ENCODE measurements around the gene FGG.

FGG gene

GRCh38 chr4:154603033-154603943 lies 9.2 kb downstream of the FGG start:
- Histone ChIP-seq H3K27me3 (ENCODE audit: control insufficient read depth in 3 of 3, insufficient read depth in 3 of 3, low read depth in 1 of 3, low read length in 3 of 3) (no peaks in the 10 kb centered on the region), H3K14ac (ENCODE audit: low read length) (no peak overlapping the region)

GRCh38 chr4:154602404-154603020 lies 9.9 kb downstream of the FGG start:
- H3K4me3 ChIP-seq (ENCODE audit: low read length in 2 of 2) = no peak overlapping the region
- H3K4me1 ChIP-seq (ENCODE audit: control insufficient read depth in 2 of 2, insufficient read depth in 1 of 2, low read depth in 1 of 2, low read length in 2 of 2) = no peaks in the 10 kb centered on the region
- H3K4ac ChIP-seq (ENCODE audit: low read length) = no peak overlapping the region
- no CpG with 5 or more reads among the region's 1 CpG for WGBS, 2 donors (ENCODE audit: extremely low coverage in 2 of 2, insufficient read length in 2 of 2, insufficient replicate concordance in 1 of 2)
- H3K9ac ChIP-seq (ENCODE audit: low read depth, low read length, poor library complexity) = no peak overlapping the region
- no peak overlapping the region for H2BK5ac ChIP-seq (ENCODE audit: low read length)
- no peak overlapping the region for H2BK15ac ChIP-seq (ENCODE audit: low read length)
- no peak overlapping the region for H3K14ac ChIP-seq (ENCODE audit: low read length)
- DNase-seq (ENCODE audit: low spot score) = no peak
- no peak overlapping the region for H2BK12ac ChIP-seq (ENCODE audit: low read length)
- H3K18ac ChIP-seq (ENCODE audit: low read length) = no peak overlapping the region
- H3K79me1 ChIP-seq (ENCODE audit: low read depth, low read length) = no peaks in the 10 kb centered on the region
- H2BK120ac ChIP-seq (ENCODE audit: low read depth, low read length) = no peak overlapping the region
- no peak overlapping the region for H2AK5ac ChIP-seq (ENCODE audit: low read depth, low read length)
- H3K9me3 ChIP-seq (replicated peaks in 1 of 2; ENCODE audit: control insufficient read depth in 2 of 2, insufficient read depth in 1 of 2, low read depth in 1 of 2, low read length in 2 of 2) = no peaks in the 10 kb centered on the region
- no peak overlapping the region for H4K91ac ChIP-seq (ENCODE audit: low read depth, low read length, poor library complexity)
- no peak overlapping the region for H3K23ac ChIP-seq (ENCODE audit: low read depth, low read length, poor library complexity)
- H2AFZ ChIP-seq (ENCODE audit: low read length) = no peak overlapping the region
- H4K8ac ChIP-seq (ENCODE audit: low read depth, low read length) = no peak overlapping the region
- H3K36me3 ChIP-seq (replicated peaks in 1 of 2; ENCODE audit: control insufficient read depth in 2 of 2, insufficient read depth in 2 of 2, low read length in 2 of 2) = no peaks in the 10 kb centered on the region
- H3K27ac ChIP-seq (replicated peaks; ENCODE audit: low read length) = no peak overlapping the region
- no peak overlapping the region for H3K4me2 ChIP-seq (ENCODE audit: insufficient read depth, low read length, poor library complexity, severe bottlenecking)
- no peaks in the 10 kb centered on the region for H3K27me3 ChIP-seq (ENCODE audit: control insufficient read depth in 3 of 3, insufficient read depth in 3 of 3, low read depth in 1 of 3, low read length in 3 of 3)

More at GRCh38 chr4:154603033-154603943, 9.2 kb downstream of the FGG start:
- H3K27ac ChIP-seq (replicated peaks; ENCODE audit: low read length) = no peak overlapping the region
- H2BK5ac ChIP-seq (ENCODE audit: low read length) = no peak overlapping the region
- H3K4me3 ChIP-seq (ENCODE audit: low read length in 2 of 2) = no peak overlapping the region
- WGBS, 2 donors (ENCODE audit: extremely low coverage in 2 of 2, insufficient read length in 2 of 2, insufficient replicate concordance in 1 of 2) = no CpG with 5 or more reads among the region's 6 CpGs
- no peaks in the 10 kb centered on the region for H3K79me1 ChIP-seq (ENCODE audit: low read depth, low read length)
- H4K91ac ChIP-seq (ENCODE audit: low read depth, low read length, poor library complexity) = no peak overlapping the region
- H2BK12ac ChIP-seq (ENCODE audit: low read length) = no peak overlapping the region
- no peak overlapping the region for H3K18ac ChIP-seq (ENCODE audit: low read length)
- H3K36me3 ChIP-seq (replicated peaks in 1 of 2; ENCODE audit: control insufficient read depth in 2 of 2, insufficient read depth in 2 of 2, low read length in 2 of 2) = no peaks in the 10 kb centered on the region
- H4K8ac ChIP-seq (ENCODE audit: low read depth, low read length) = no peak overlapping the region
- no peak overlapping the region for H3K23ac ChIP-seq (ENCODE audit: low read depth, low read length, poor library complexity)
- H2AFZ ChIP-seq (ENCODE audit: low read length) = no peak overlapping the region
- H3K9me3 ChIP-seq (replicated peaks in 1 of 2; ENCODE audit: control insufficient read depth in 2 of 2, insufficient read depth in 1 of 2, low read depth in 1 of 2, low read length in 2 of 2) = no peaks in the 10 kb centered on the region
- H3K4me2 ChIP-seq (ENCODE audit: insufficient read depth, low read length, poor library complexity, severe bottlenecking) = no peak overlapping the region
- no peaks in the 10 kb centered on the region for H3K4me1 ChIP-seq (ENCODE audit: control insufficient read depth in 2 of 2, insufficient read depth in 1 of 2, low read depth in 1 of 2, low read length in 2 of 2)
- no peak overlapping the region for H2BK15ac ChIP-seq (ENCODE audit: low read length)
- no peak overlapping the region for H3K9ac ChIP-seq (ENCODE audit: low read depth, low read length, poor library complexity)
- no peak for DNase-seq (ENCODE audit: low spot score)
- H3K4ac ChIP-seq (ENCODE audit: low read length) = no peak overlapping the region
- no peak overlapping the region for H2AK5ac ChIP-seq (ENCODE audit: low read depth, low read length)
- no peak overlapping the region for H2BK120ac ChIP-seq (ENCODE audit: low read depth, low read length)

- Histone ChIP-seq H2BK12ac (ENCODE audit: low read length) (no peak overlapping the region), H3K4ac (ENCODE audit: low read length) (no peak overlapping the region), H3K36me3 (replicated peaks in 1 of 2; ENCODE audit: control insufficient read depth in 2 of 2, insufficient read depth in 2 of 2, low read length in 2 of 2) (no peaks in the 10 kb centered on the region), H2AFZ (ENCODE audit: low read length) (no peak overlapping the region), H2BK15ac (ENCODE audit: low read length) (no peak overlapping the region), H3K18ac (ENCODE audit: low read length) (no peak overlapping the region), H4K91ac (ENCODE audit: low read depth, low read length, poor library complexity) (no peak overlapping the region), H3K9me3 (replicated peaks in 1 of 2; ENCODE audit: control insufficient read depth in 2 of 2, insufficient read depth in 1 of 2, low read depth in 1 of 2, low read length in 2 of 2) (no peaks in the 10 kb centered on the region), H2BK5ac (ENCODE audit: low read length) (no peak overlapping the region), H3K27me3 (ENCODE audit: control insufficient read depth in 3 of 3, insufficient read depth in 3 of 3, low read depth in 1 of 3, low read length in 3 of 3) (no peaks in the 10 kb centered on the region), H3K4me3 (ENCODE audit: low read length in 2 of 2) (no peak overlapping the region), H3K27ac (replicated peaks; ENCODE audit: low read length) (no peak overlapping the region), H2AK5ac (ENCODE audit: low read depth, low read length) (no peak overlapping the region), H2BK120ac (ENCODE audit: low read depth, low read length) (no peak overlapping the region), H3K9ac (ENCODE audit: low read depth, low read length, poor library complexity) (no peak overlapping the region), H3K4me1 (ENCODE audit: control insufficient read depth in 2 of 2, insufficient read depth in 1 of 2, low read depth in 1 of 2, low read length in 2 of 2) (no peaks in the 10 kb centered on the region), H3K23ac (ENCODE audit: low read depth, low read length, poor library complexity) (no peak overlapping the region), H3K4me2 (ENCODE audit: insufficient read depth, low read length, poor library complexity, severe bottlenecking) (no peak overlapping the region), H3K14ac (ENCODE audit: low read length) (no peak overlapping the region), H3K79me1 (ENCODE audit: low read depth, low read length) (no peaks in the 10 kb centered on the region), H4K8ac (ENCODE audit: low read depth, low read length) (no peak overlapping the region)
- WGBS, 2 donors (ENCODE audit: extremely low coverage in 2 of 2, insufficient read length in 2 of 2, insufficient replicate concordance in 1 of 2) = no CpG with 5 or more reads among the region's 7 CpGs
- DNase-seq (ENCODE audit: low spot score) = no peak
Measured at GRCh38 chr4:154597798-154598774, 14.4 kb downstream of the FGG start.
